Activated CD4-positive, alpha-beta T cell treated with anti-CD3 and anti-CD28 coated beads, Interleukin-2, amount 10 ng/mL, durations not matched to agents 24 days and 14 days (primary cell): ENCODE measurements around the gene MYCBP2. TPM values are rescaled to one million over a fixed set of nuclear protein-coding genes. Genes with fewer than 3 reads are reported as not detected.

ENCODE experiments used
- DNase-seq: peaks from one replicate; pipeline ENCODE4 v3.0.0; 2022
- H3K27ac Mint-ChIP-seq: one replicate; pipeline ENCODE4 v1.8.0; 2022; ENCODE audit warnings: mild to moderate bottlenecking, mixed read lengths
- H3K27me3 Mint-ChIP-seq: one replicate; pipeline ENCODE4 v1.8.0; 2022; ENCODE audit warnings: mixed read lengths
- H3K36me3 Mint-ChIP-seq: one replicate; pipeline ENCODE4 v1.8.0; 2022; ENCODE audit warnings: low read depth, mild to moderate bottlenecking, mixed read lengths
- H3K4me1 Mint-ChIP-seq: one replicate; pipeline ENCODE4 v1.8.0; 2021; ENCODE audit warnings: mixed read lengths
- H3K4me3 Mint-ChIP-seq: one replicate; pipeline ENCODE4 v1.8.0; 2022; ENCODE audit warnings: mild to moderate bottlenecking, moderate library complexity, mixed read lengths
- H3K9me3 Mint-ChIP-seq: one replicate; pipeline ENCODE4 v1.8.0; 2021; ENCODE audit warnings: mixed read lengths
- intact Hi-C: fragments of 100-400 bp; cut with micrococcal nuclease; formaldehyde crosslinking; loops from one replicate; pipeline ENCODE4 v1.15.1; 2023
- total RNA-seq: library from RNA; stranded (reverse); gene quantifications from 2 replicates; pipeline ENCODE4 v1.2.3, GENCODE V29; 2022

MYCBP2 gene
- total RNA-seq, 1 donor from 2014 or later: 119 TPM

DNA sequence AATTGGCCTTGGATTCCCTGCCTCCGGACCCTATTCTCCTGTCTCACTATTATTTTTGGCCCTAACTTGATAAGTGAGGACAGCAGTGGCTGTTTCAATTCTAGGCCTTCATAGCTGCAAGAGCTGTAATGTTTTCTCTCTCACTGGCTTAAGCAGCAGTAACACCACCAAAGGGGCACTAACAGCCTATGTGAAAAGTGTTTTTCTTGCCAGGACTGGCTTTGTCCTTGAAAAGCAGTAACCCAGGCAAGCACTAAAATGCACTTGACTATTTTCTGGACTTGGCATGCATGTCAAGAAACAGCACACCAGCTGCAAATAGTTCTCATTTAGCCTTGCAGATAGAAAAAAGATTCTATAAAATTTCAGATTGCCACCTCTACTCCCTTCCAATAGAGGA is 290.6 kb downstream of the MYCBP2 start:
- DNase-seq: no peak
- Mint-ChIP-seq H3K9me3 (peaks cover 6% of the 10 kb centered on the region), H3K27me3 (no peaks in the 10 kb centered on the region), H3K4me3 (no peak overlapping the region), H3K36me3 (no peaks in the 10 kb centered on the region), H3K4me1 (peaks cover 8% of the 10 kb centered on the region), H3K27ac (no peak overlapping the region)
- intact Hi-C loops: no loop called here

DNA sequence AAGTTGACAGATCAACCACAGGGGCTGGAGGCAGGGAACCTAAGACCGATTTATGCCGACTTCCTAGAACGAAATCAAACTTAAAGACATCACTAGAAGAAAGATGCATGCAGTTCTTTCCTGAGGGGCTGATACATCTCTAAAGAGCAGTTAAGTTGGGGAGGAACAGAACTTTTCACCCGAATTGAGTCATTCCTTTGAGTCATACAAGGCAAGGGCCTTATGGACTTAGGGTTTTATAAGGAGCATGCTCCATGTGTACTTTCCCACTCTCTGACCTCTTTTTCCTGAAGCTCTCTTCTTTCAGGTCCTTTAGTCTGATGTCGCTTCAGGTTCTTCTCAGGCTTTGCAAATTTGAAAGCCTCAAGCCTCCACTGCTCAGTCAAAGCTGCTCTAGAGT is 292.0 kb downstream of the MYCBP2 start:
- Mint-ChIP-seq H3K4me1 (peaks cover 8% of the 10 kb centered on the region), H3K27ac (no peak overlapping the region), H3K36me3 (no peaks in the 10 kb centered on the region), H3K9me3 (peaks cover 6% of the 10 kb centered on the region), H3K4me3 (no peak overlapping the region), H3K27me3 (no peaks in the 10 kb centered on the region)
- peak; percentile 45 for DNase-seq
- intact Hi-C loops: no loop called here

DNA sequence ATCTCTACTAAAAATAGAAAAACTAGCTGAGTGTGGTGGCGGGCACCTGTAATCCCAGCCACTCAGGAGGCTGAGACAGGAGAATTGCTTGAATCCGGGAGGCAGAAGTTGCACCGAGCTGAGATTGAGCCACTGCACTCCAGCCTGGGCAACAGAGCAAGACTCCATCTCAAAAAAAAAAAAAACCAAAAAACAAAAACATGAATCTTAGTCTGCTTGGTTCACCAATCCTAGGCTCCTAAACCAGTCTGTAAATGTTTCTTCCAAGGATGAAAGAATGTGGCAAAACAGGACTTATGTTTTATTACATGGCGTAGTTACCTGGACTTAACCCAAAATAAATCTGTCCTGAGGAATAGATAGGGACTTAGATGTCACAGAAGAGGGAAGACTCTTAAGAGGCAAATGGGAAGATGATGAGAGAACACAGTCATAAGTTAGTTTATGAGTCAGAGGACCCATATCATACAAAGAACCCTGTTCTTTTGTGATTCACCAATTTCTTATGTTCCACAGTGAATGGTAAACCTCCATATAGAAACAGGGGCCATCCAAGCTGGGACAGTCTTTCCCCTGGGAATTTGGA is 293.1 kb downstream of the MYCBP2 start:
- Mint-ChIP-seq H3K36me3 (no peaks in the 10 kb centered on the region), H3K27ac (peak overlapping the region; percentile 15), H3K4me3 (no peak overlapping the region), H3K9me3 (peaks cover 6% of the 10 kb centered on the region), H3K4me1 (peaks cover 9% of the 10 kb centered on the region), H3K27me3 (no peaks in the 10 kb centered on the region)
- intact Hi-C loops: no loop called here
- DNase-seq: peak; percentile 43

DNA sequence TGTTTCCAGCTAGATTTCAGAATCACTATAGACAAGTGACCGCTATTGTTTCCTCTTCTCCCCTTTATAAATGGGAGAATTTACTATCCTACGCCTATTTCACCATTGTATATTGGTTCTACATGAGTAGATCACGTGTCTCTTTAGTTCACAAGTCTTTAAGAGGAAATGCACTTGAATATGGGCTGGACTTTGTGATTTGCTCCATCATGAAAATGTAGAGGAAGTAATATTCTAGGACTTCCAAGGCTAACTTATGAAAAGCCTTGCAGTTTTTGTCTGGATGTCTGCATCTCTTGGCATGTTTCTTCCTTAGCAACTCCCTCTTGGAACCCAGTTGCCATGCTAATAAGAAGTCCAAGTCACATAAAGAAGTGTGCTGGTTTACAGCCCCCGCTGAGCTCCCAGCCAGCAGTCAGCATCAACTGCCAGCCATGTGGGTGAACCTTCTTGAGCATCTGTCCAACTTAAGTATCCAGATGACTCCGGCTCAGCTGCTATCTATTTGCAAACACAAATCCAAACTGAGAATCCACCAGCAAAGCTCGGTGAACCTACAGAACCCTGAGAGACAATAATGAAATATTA is 295.1 kb downstream of the MYCBP2 start:
- Mint-ChIP-seq H3K4me1 (peaks cover 22% of the 10 kb centered on the region), H3K36me3 (no peaks in the 10 kb centered on the region), H3K9me3 (no peaks in the 10 kb centered on the region), H3K4me3 (no peak overlapping the region), H3K27me3 (no peaks in the 10 kb centered on the region), H3K27ac (no peak overlapping the region)
- peak; percentile 35 for DNase-seq
- intact Hi-C loops: no loop called here

DNA sequence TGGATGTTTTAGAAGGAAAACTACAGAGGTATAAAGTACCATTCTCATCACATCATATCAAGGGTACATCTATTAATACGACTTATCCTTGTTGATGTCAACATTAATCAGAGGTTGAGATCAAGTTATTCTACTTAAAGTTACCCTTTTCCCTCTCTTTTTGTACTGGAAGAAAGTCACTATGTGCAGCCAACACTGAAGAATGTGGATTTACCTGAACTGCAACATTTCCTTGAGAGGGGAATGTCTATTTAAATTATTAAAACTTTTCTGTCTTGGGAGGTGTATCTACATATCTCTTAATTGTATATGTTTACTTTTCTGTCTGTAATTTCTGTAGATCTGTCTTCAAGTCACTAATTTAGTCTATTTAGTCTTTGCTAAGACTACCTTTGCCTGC is 297.5 kb downstream of the MYCBP2 start:
- Mint-ChIP-seq H3K36me3 (peaks cover 7% of the 10 kb centered on the region), H3K27ac (no peak overlapping the region), H3K27me3 (no peaks in the 10 kb centered on the region), H3K9me3 (no peaks in the 10 kb centered on the region), H3K4me1 (peaks cover 31% of the 10 kb centered on the region), H3K4me3 (no peak overlapping the region)
- no peak for DNase-seq
- intact Hi-C loops: loop anchor here (5.0 kb wide), 2 partner anchors 448 to 668 kb away; partner anchors contain the start of gene SLAIN1

DNA sequence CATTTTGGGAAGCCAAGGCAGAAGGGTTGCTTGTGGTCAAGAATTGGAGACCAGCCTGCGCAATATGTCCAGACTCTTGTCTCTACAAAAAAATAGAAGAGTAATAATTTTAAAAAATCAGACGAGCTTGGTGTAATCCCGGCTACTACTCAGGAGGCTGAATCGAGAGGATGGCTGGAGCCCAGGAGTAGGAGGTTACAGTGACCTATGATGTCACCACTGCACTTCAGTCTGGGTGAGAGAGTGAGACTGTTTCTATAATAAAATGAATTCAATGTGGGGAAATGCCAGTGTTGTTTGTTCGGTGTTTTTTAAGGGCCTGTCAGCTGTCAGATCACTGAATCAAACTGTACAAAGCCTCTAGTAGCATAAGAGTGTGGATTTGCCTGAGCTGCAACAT is 298.7 kb downstream of the MYCBP2 start:
- DNase-seq: peak; percentile 60
- Mint-ChIP-seq H3K27ac (peak overlapping the region; percentile 64), H3K36me3 (peaks cover 14% of the 10 kb centered on the region), H3K4me1 (peaks cover 37% of the 10 kb centered on the region), H3K27me3 (no peaks in the 10 kb centered on the region), H3K4me3 (peak overlapping the region; percentile 88), H3K9me3 (no peaks in the 10 kb centered on the region)
- intact Hi-C loops: loop anchor here (5.0 kb wide), 2 partner anchors 449 to 669 kb away; partner anchors contain the start of gene SLAIN1

DNA sequence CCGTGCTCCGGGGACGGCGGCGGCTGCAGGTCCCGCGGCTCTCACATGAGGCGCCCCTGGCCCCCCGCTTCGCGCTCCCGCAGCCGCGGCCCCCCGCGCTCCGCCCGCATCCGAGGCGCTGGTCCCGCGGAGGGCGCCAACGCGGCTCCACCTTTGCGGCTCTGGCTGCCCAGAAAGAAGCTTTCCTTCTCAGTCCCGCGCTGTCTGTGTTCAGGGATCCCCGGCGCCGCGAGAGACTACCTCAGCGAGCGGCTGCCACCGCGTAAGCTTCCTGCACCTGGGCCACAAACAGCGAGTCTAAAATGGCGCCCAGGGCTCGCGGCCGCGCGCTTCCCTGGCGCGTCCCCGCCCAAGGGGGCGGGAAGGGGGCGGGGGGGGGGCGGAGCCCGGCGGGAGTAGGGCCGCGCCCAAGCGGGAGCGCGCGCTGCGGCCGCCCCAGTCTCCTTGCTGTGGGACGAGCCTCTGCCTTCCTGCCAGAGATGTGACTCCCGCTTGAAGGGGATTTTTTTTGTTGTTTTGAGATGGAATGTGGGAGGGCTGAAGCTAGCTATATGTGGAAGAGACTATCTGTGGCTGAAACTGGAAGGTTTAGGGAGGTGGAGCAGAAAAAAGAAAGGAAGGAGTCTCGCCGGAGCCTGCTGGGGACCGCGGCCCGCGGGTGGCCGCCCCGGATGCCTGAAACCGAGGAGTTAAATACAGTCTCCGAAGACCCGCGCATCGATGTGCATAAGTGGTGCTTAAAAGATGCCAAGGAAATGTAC is 299.9 kb downstream of the MYCBP2 start, which contains the start of gene FBXL3:
Gene FBXL3, minus strand, starts transcription at position 299 of the 761 bp plus-strand sequence. CDS start 5,299 bp downstream, outside the sequence.
- H3K27me3 Mint-ChIP-seq: no peaks in the 10 kb centered on the region
- peaks cover 48% of the 10 kb centered on the region for H3K4me1 Mint-ChIP-seq
- H3K36me3 Mint-ChIP-seq: peaks cover 19% of the 10 kb centered on the region
- peak; percentile 94 for DNase-seq
- no peaks in the 10 kb centered on the region for H3K9me3 Mint-ChIP-seq
- intact Hi-C loops: loop anchor here (1.0 to 5.0 kb wide), 5 partner anchors 35 to 670 kb away; partner anchors contain the start of genes CLN5 and SLAIN1
- peak within 1 kb of the TSS; percentile 99 for H3K4me3 Mint-ChIP-seq
- peak within 1 kb of the TSS; percentile 95 for H3K27ac Mint-ChIP-seq

DNA sequence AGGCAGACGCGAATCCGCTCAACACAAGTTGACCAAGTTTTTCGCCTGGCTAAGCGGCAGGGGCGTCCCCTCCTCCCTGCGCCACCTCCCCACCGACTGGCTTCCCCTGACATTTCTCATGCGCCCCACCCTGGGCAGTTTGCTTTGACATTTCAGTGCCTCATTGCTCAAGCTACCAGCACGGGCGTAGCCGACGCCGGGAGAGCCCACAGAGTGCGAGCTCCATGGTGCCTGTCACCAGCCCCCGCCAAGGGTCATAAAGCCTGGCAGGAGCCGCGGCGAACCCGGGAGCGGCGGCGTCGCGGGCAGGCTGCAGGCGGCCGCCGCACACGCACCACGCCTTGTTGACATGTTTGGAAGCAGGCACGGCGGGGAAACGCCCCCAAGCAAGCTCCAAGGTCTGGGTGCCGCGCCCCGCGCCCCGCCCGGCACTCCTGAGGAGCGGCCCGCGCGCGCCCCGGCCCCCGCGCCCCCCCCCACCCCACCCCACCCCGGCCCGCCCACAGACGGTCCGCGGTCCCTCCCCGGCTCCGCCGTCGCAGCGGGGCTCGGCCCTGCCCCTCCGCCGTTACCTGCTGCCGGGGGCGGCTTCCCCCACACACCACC is 300.5 kb downstream of the MYCBP2 start:
- intact Hi-C loops: loop anchor here (5.0 kb wide), 2 partner anchors 451 to 671 kb away; partner anchors contain the start of gene SLAIN1
- H3K9me3 Mint-ChIP-seq: no peaks in the 10 kb centered on the region
- DNase-seq: peak; percentile 94
- H3K36me3 Mint-ChIP-seq: peaks cover 21% of the 10 kb centered on the region
- peak overlapping the region; percentile 95 for H3K27ac Mint-ChIP-seq
- peak overlapping the region; percentile 99 for H3K4me3 Mint-ChIP-seq
- H3K4me1 Mint-ChIP-seq: peaks cover 51% of the 10 kb centered on the region
- no peaks in the 10 kb centered on the region for H3K27me3 Mint-ChIP-seq

DNA sequence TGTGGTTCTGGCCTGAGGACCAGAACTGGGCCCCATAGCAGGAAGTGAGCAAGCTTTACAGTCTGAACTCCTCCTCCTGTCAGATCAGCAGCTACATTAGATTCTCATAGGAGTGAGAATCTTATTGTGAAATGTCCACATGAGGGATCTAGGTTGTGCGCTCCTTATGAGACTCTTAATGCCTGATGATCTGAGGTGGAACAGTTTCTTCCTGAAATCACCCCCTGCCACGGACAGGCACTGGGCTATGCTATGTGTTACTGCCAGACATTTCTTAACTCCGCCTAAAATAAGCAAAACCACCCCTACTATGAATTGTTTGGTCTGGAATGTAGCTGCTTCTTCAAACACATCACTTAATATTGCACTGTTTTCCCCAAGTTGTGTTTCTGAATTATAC is 304.6 kb downstream of the MYCBP2 start:
- Mint-ChIP-seq H3K27ac (no peak overlapping the region), H3K36me3 (peaks cover 30% of the 10 kb centered on the region), H3K27me3 (no peaks in the 10 kb centered on the region), H3K4me1 (peaks cover 46% of the 10 kb centered on the region), H3K9me3 (no peaks in the 10 kb centered on the region), H3K4me3 (peak overlapping the region; percentile 53)
- intact Hi-C loops: no loop called here
- peak; percentile 56 for DNase-seq

DNA sequence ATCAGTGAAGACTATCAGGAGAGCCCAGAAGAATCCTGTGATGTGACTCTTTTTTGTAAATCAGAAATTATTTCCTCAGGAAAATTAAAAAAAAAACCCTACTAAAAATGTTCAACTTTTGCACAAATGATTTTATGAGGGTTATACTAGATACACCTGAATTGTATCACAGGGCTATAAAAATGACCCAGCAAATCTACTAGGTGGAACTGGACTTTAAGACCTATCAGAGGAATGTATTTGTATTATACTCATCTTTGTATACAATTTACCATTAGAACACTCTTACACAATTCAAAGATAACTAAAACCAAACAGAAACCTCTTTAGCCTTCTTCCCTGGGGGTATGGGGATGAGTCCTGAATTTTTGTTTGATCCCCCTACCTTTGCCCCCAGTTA is 307.1 kb downstream of the MYCBP2 start:
- Mint-ChIP-seq H3K4me1 (peaks cover 40% of the 10 kb centered on the region), H3K4me3 (no peak overlapping the region), H3K9me3 (no peaks in the 10 kb centered on the region), H3K27me3 (no peaks in the 10 kb centered on the region), H3K36me3 (peaks cover 43% of the 10 kb centered on the region), H3K27ac (no peak overlapping the region)
- intact Hi-C loops: no loop called here
- no peak for DNase-seq

DNA sequence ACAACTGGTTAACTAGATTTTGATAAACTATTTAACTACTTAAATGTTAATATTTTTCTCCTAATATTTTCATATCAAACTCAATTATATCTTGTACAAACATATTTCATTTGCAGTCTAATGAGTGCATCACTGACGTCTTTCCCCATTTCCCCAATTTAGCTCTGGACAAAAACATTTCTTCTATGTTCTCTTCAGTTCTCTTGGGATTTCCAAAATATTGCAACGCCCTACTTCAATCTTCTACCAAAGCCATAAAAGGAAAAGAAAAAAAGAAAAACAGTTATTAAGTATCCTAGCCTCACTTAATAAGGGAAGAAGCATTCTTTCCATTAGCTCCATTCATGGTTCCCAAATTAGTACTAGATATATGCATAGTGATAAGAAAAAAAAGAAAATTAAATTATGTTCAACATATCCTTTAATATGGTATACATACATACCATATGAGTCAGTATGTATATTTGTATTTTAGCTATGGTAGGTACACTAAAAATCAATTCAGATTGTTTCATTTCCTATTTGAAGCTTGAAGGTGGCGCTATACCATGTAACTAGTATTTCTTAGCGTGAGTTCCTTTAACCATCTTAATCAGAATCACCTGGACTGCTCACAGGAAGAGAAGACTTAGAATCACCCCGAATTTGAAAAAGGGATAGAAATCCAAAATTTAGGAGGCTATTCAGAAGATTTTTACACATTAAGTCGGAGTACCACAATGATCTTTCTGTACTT is 309.8 kb downstream of the MYCBP2 start:
- Mint-ChIP-seq H3K4me1 (peaks cover 23% of the 10 kb centered on the region), H3K27me3 (no peaks in the 10 kb centered on the region), H3K9me3 (no peaks in the 10 kb centered on the region), H3K36me3 (peaks cover 54% of the 10 kb centered on the region), H3K4me3 (no peak overlapping the region), H3K27ac (no peak overlapping the region)
- DNase-seq: no peak
- intact Hi-C loops: no loop called here

DNA sequence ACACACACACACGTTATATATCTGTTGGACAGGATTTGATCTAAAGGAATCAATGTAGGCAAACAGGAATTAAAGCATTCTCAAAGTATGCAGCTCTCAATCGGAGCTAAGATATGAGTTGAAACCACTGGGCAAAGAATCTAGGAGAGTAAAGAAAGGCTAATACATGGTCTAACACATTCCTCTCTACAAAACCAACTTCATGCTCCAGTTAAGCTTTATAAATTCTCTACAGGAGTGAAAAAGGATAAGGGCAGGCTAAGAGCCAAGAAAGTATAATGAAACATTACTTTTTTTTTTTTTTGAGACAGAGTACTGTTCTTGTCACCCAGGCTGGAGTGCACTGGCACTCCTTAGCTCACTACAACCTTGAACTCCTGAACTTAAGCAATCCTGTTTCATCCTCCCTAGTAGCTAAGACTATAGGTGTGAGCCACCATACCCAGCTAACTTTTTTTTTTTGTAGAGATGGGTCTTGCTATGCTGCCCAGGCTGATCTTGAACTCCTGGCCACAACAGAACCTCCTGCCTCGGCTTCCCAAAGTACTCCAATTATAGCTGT is 310.6 kb downstream of the MYCBP2 start:
- no peaks in the 10 kb centered on the region for H3K27me3 Mint-ChIP-seq
- peaks cover 59% of the 10 kb centered on the region for H3K36me3 Mint-ChIP-seq
- H3K4me1 Mint-ChIP-seq: peaks cover 20% of the 10 kb centered on the region
- no peak overlapping the region for H3K27ac Mint-ChIP-seq
- intact Hi-C loops: no loop called here
- no peak overlapping the region for H3K4me3 Mint-ChIP-seq
- DNase-seq: no peak
- no peaks in the 10 kb centered on the region for H3K9me3 Mint-ChIP-seq
